GM21619 (cell line): Measurements from ENCODE around the gene XAGE2.
"Not testable (repeated sequence)": the region's sequence is repeated elsewhere in the genome, so short reads cannot be mapped to it uniquely, and the experiment has no call there.

Source experiments
- ATAC-seq: cut with Tn5 transposase; IDR thresholded peaks from one replicate; pipeline ENCODE4 v1.9.1; 2021; ENCODE audit not compliant: unreplicated experiment

XAGE2 gene

GRCh38 chrX:52368368-52369055, at the start of gene XAGE2:
XAGE2 (plus strand) TSS chrX:52369021; CDS start chrX:52370015, 994 bp downstream.
- ATAC-seq = no peak

GRCh38 chrX:52337410-52337809, 31.4 kb upstream of the XAGE2 start:
- ATAC-seq = no peak

GRCh38 chrX:52341493-52341892, 27.3 kb upstream of the XAGE2 start:
- no peak for ATAC-seq

GRCh38 chrX:52343131-52343530, 25.7 kb upstream of the XAGE2 start:
- ATAC-seq = not testable (repeated sequence)

GRCh38 chrX:52345402-52345801, 23.4 kb upstream of the XAGE2 start:
- not testable (repeated sequence) for ATAC-seq

- ATAC-seq = no peak
Measured at GRCh38 chrX:52346174-52347165, 22.4 kb upstream of the XAGE2 start.

GRCh38 chrX:52349681-52350080, 19.1 kb upstream of the XAGE2 start:
- ATAC-seq = no peak

GRCh38 chrX:52352551-52352950, 16.3 kb upstream of the XAGE2 start:
- ATAC-seq = no peak

GRCh38 chrX:52353838-52354237, 15.0 kb upstream of the XAGE2 start:
- ATAC-seq = no peak

GRCh38 chrX:52355108-52355507, 13.7 kb upstream of the XAGE2 start:
- no peak for ATAC-seq

GRCh38 chrX:52359614-52360232, 9.1 kb upstream of the XAGE2 start:
- ATAC-seq = no peak

- ATAC-seq = no peak
Measured at GRCh38 chrX:52361941-52362340, 6.9 kb upstream of the XAGE2 start.

GRCh38 chrX:52363247-52363883, 5.5 kb upstream of the XAGE2 start:
- ATAC-seq = no peak

- ATAC-seq = no peak
Measured at GRCh38 chrX:52378870-52379269, 10.0 kb downstream of the XAGE2 start.

GRCh38 chrX:52380993-52381392, 12.2 kb downstream of the XAGE2 start:
- no peak for ATAC-seq

- no peak for ATAC-seq
Measured at GRCh38 chrX:52410439-52411394, 41.9 kb downstream of the XAGE2 start.

GRCh38 chrX:52415304-52415703, 46.5 kb downstream of the XAGE2 start:
- no peak for ATAC-seq

GRCh38 chrX:52416816-52417215, 48.0 kb downstream of the XAGE2 start:
- ATAC-seq = no peak

- no peak for ATAC-seq
Measured at GRCh38 chrX:52420824-52421443, 52.1 kb downstream of the XAGE2 start.
